WTC11 (cell line): Measurements from ENCODE around the gene B3GAT1. TPM values are rescaled to one million over a fixed set of nuclear protein-coding genes. Genes with fewer than 3 reads are reported as not detected.

ENCODE experiments used
- ATAC-seq: fragments of 200-7000 bp; cut with Tn5 transposase; 2 replicates; pipeline ENCODE4 v1.10.0; 2021; ENCODE audit warnings: mild to moderate bottlenecking, moderate library complexity
- CTCF ChIA-PET: fragments of 300-600 bp; sonication (Branson Sonifier 250); formaldehyde crosslinking; loops from one replicate; lab custom pipeline; 2021; ENCODE audit warnings: antibody characterized with exemption; lab: Charles Lee
- POLR2A ChIA-PET: fragments of 350-600 bp; sonication (Branson Sonifier 250); formaldehyde crosslinking; loops from one replicate; lab custom pipeline; 2021; ENCODE audit warnings: antibody characterized with exemption; lab: Charles Lee
- DNase-seq: peaks from one replicate; pipeline ENCODE4 v3.0.0; 2021; ENCODE audit warnings: low spot score
- H3K27ac Mint-ChIP-seq: 2 replicates; pipeline ENCODE4 v1.8.0; 2021; ENCODE audit warnings: mixed read lengths
- H3K27me3 Mint-ChIP-seq: 2 replicates; pipeline ENCODE4 v1.8.0; 2021; ENCODE audit warnings: low read depth, mild to moderate bottlenecking, moderate library complexity, mixed read lengths
- H3K36me3 Mint-ChIP-seq: 2 replicates; pipeline ENCODE4 v1.8.0; 2021; ENCODE audit warnings: mixed read lengths
- H3K4me1 Mint-ChIP-seq: 2 replicates; pipeline ENCODE4 v1.8.0; 2022; ENCODE audit warnings: mixed read lengths
- H3K4me3 Mint-ChIP-seq: 2 replicates; pipeline ENCODE4 v1.8.0; 2021; ENCODE audit warnings: mild to moderate bottlenecking, moderate library complexity, mixed read lengths
- H3K9me3 Mint-ChIP-seq: 2 replicates; pipeline ENCODE4 v1.8.0; 2021; ENCODE audit warnings: mixed read lengths
- AR ChIP-seq: fragments of 250-450 bp; sonication (Bioruptor Pico); IDR thresholded peaks from 2 replicates; pipeline ENCODE4 v1.9.0; 2021; ENCODE audit warnings: mild to moderate bottlenecking
- ARID4B ChIP-seq: sonication (generic); formaldehyde crosslinking; IDR thresholded peaks from 2 replicates; pipeline ENCODE4 v1.8.0; 2023; ENCODE audit warnings: missing genetic modification reagents, mild to moderate bottlenecking, borderline replicate concordance
- ATF3 ChIP-seq: sonication (generic); formaldehyde crosslinking; conservative IDR thresholded peaks from 2 replicates; pipeline ENCODE4 v1.8.1; 2022; ENCODE audit warnings: mild to moderate bottlenecking, missing genetic modification reagents
- E2F5 ChIP-seq: sonication (generic); formaldehyde crosslinking; IDR thresholded peaks from 2 replicates; pipeline ENCODE4 v1.8.1; 2022; ENCODE audit warnings: mild to moderate bottlenecking, moderate library complexity, missing genetic modification reagents
- ERG ChIP-seq: fragments of 250-450 bp; sonication (Bioruptor Pico); IDR thresholded peaks from 2 replicates; pipeline ENCODE4 v1.8.0; 2021; ENCODE audit warnings: mild to moderate bottlenecking
- HMGXB4 ChIP-seq: sonication (generic); formaldehyde crosslinking; IDR thresholded peaks from 2 replicates; pipeline ENCODE4 v1.8.1; 2023; ENCODE audit warnings: mild to moderate bottlenecking, moderate library complexity, missing genetic modification reagents
- KAT7 ChIP-seq: sonication (generic); formaldehyde crosslinking; IDR thresholded peaks from 2 replicates; pipeline ENCODE4 v1.8.1; 2023; ENCODE audit warnings: missing genetic modification reagents, mild to moderate bottlenecking, borderline replicate concordance
- MYBL2 ChIP-seq: sonication (generic); formaldehyde crosslinking; IDR thresholded peaks from 2 replicates; pipeline ENCODE4 v1.8.1; 2023; ENCODE audit warnings: mild to moderate bottlenecking, moderate library complexity, missing genetic modification reagents
- PREB ChIP-seq: sonication (generic); formaldehyde crosslinking; IDR thresholded peaks from 2 replicates; pipeline ENCODE4 v1.8.1; 2022; ENCODE audit warnings: mild to moderate bottlenecking, missing genetic modification reagents, moderate library complexity, borderline replicate concordance
- PRRX2 ChIP-seq: fragments of 250-450 bp; sonication (Bioruptor Pico); IDR thresholded peaks from 2 replicates; pipeline ENCODE4 v1.8.0; 2021; ENCODE audit warnings: mild to moderate bottlenecking
- ZNF281 ChIP-seq: sonication (generic); formaldehyde crosslinking; IDR thresholded peaks from 2 replicates; pipeline ENCODE4 v1.8.0; 2023; ENCODE audit warnings: mild to moderate bottlenecking, missing genetic modification reagents
- ZNF671 ChIP-seq: fragments of 250-450 bp; sonication (Bioruptor Pico); IDR thresholded peaks from 2 replicates; pipeline ENCODE4 v1.8.0; 2021; ENCODE audit warnings: mild to moderate bottlenecking
- ZSCAN18 ChIP-seq: fragments of 250-450 bp; sonication (Bioruptor Pico); IDR thresholded peaks from 2 replicates; pipeline ENCODE4 v2.1.2; 2022; ENCODE audit warnings: mild to moderate bottlenecking, moderate library complexity
- total RNA-seq: library from RNA; stranded (reverse); gene quantifications from 3 replicates; pipeline ENCODE4 v1.2.3, GENCODE V29; 2021

Gene B3GAT1
- total RNA-seq, 1 experiment from 2014 or later: 30.0 TPM

GRCh38 chr11:134362192-134362901 lies 49.7 kb downstream of the B3GAT1 start (continued):
- TF ChIP-seq HMGXB4 (CRISPR knock-in tag): no peak

- H3K9me3 Mint-ChIP-seq: no peaks in the 10 kb centered on the region
- no peak for TF ChIP-seq ZNF281 (CRISPR knock-in tag)
- no peak for TF ChIP-seq ZNF671 (CRISPR knock-in tag)
- TF ChIP-seq ATF3 (CRISPR knock-in tag): no peak
- no peak for TF ChIP-seq KAT7 (CRISPR knock-in tag)
- TF ChIP-seq PRRX2 (CRISPR knock-in tag): no peak
- TF ChIP-seq E2F5 (CRISPR knock-in tag): no peak
- TF ChIP-seq AR (CRISPR knock-in tag): no peak
- no peak for TF ChIP-seq MYBL2 (CRISPR knock-in tag)
- no peak for TF ChIP-seq PREB (CRISPR knock-in tag)
- TF ChIP-seq ZSCAN18 (CRISPR knock-in tag): no peak
- no peak for TF ChIP-seq ERG (CRISPR knock-in tag)
- TF ChIP-seq ARID4B (CRISPR knock-in tag): no peak
- TF ChIP-seq, all 79 proteins: peak for 0
- POLR2A ChIA-PET: no interaction called here
- CTCF ChIA-PET: no interaction called here
- DNase-seq: no peak
- Mint-ChIP-seq H3K4me1 (peaks cover 15% of the 10 kb centered on the region), H3K4me3 (no peak overlapping the region), H3K27ac (no peak overlapping the region), H3K36me3 (no peaks in the 10 kb centered on the region), H3K27me3 (peaks cover 12% of the 10 kb centered on the region)
- ATAC-seq: no peak
These were observed 50.4 kb downstream of the B3GAT1 start for GRCh38 chr11:134361661-134362060.
